ENCODE results near the gene KCNJ6. TPM values are rescaled to one million over a fixed set of nuclear protein-coding genes. Genes with fewer than 3 reads are reported as not detected.

The KCNJ6 gene
- total and polyA plus RNA-seq, 10 of the 15 experiments (the other 5 are each of a cell fraction or from before 2014, with no cell fraction given): 0.03 to 0.07 (median 0.04) TPM; not detected in 7

DNA sequence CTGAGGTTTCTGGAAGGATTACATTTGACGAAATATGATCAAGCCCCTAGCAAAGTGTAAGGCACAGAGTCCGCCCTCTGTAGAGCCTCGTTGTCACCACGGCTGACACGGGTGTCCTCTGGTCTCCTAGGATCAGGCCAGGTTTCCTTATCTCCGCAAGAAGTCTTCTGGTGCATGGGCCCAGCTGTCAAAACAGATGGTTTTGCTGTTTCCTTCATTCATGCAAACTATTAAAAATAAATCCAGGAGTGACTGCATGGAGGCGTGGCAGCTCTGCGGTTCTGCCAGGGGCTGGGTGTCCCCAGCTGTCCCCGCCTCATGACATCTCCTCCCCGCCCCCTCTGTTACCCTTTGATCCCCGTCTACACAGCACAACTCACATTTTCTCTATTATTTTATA is 340.7 kb downstream of the KCNJ6 start:
- Histone ChIP-seq H3K79me2 (ENCODE audit: control insufficient read depth, insufficient read depth, low read length) (no peaks in the 10 kb centered on the region), H3K4me3 (no peak overlapping the region), H3K36me3 (ENCODE audit: control insufficient read depth in 2 of 2, insufficient read depth in 2 of 2, low read length in 1 of 2) (no peaks in the 10 kb centered on the region), H2AFZ (ENCODE audit: control insufficient read depth, low read depth, low read length) (no peak overlapping the region), H3K27ac (ENCODE audit: control insufficient read depth, insufficient read depth) (no peak overlapping the region), H3K9me3 (replicated peaks; ENCODE audit: control insufficient read depth, insufficient read depth, low read length) (peaks cover 2% of the 10 kb centered on the region), H3K4me2 (ENCODE audit: control insufficient read depth, insufficient read depth) (no peak overlapping the region), H3K27me3 (replicated peaks in 1 of 2; ENCODE audit: control insufficient read depth in 2 of 2, insufficient read depth in 2 of 2, low read length in 1 of 2) (no peaks in the 10 kb centered on the region), H3K4me1 (ENCODE audit: control insufficient read depth, insufficient read depth, low read length) (no peaks in the 10 kb centered on the region), H4K20me1 (ENCODE audit: control insufficient read depth, insufficient read depth) (no peaks in the 10 kb centered on the region), H3K9ac (ENCODE audit: control insufficient read depth, insufficient read depth, low read length) (no peak overlapping the region)
- 72% methylated on average over 11 of the region's 11 CpGs for WGBS (ENCODE audit: insufficient coverage, insufficient replicate concordance, low lambda C conversion rate, missing lambda C conversion rate)
- ChIA-PET SMC1A (ENCODE audit: uncharacterized antibody, unreplicated experiment) (no interaction called here), CTCF (interaction anchor here (0.8 to 2.3 kb wide), 2 partner anchors 12 to 30 kb away, joined by 4 to 6 read pairs; no protein-coding TSS in a partner anchor), RAD21 (ENCODE audit: unreplicated experiment) (no interaction called here), POLR2A (no interaction called here)
- DNase-seq (ENCODE audit: low read depth, low spot score): no peak
- FAIRE-seq: no peak
- no peak for ATAC-seq
- intact Hi-C loops (cut with micrococcal nuclease; ENCODE audit: unreplicated experiment): no loop called here
- in situ Hi-C loops (cut with MboI): no loop called here
- TF ChIP-seq ASH2L (IDR thresholded peaks at IDR 0.05; ENCODE audit: borderline replicate concordance, low read depth): no peak
- no peak for TF ChIP-seq SMAD5 (IDR thresholded peaks at IDR 0.05; ENCODE audit: low read depth)
- no peak for TF ChIP-seq BCL11A (IDR thresholded peaks at IDR 0.05; ENCODE audit: low read depth, low read length)
- TF ChIP-seq TCF12 (IDR thresholded peaks at IDR 0.05; ENCODE audit: low read depth, low read length): no peak
- no peak for TF ChIP-seq ZBTB40 (IDR thresholded peaks at IDR 0.05; ENCODE audit: borderline replicate concordance)
- no peak for TF ChIP-seq RAD51 (IDR thresholded peaks at IDR 0.05)
- TF ChIP-seq CHD1 (IDR thresholded peaks at IDR 0.05; ENCODE audit: low read depth, low read length): no peak
- no peak for TF ChIP-seq FOXM1 (IDR thresholded peaks at IDR 0.05; ENCODE audit: low read depth, low read length)
- TF ChIP-seq FOS (IDR thresholded peaks at IDR 0.05; ENCODE audit: borderline replicate concordance, extremely low read depth, insufficient read length): no peak
- TF ChIP-seq ZBTB4 (CRISPR knock-in tag; IDR thresholded peaks at IDR 0.05): no peak
- TF ChIP-seq MTA3 (IDR thresholded peaks at IDR 0.05; ENCODE audit: borderline replicate concordance, low read length): no peak
- no peak for TF ChIP-seq GATAD2B (conservative IDR thresholded peaks at IDR 0.05; ENCODE audit: low read depth)
- no peak for TF ChIP-seq TCF7 (IDR thresholded peaks at IDR 0.05; ENCODE audit: borderline replicate concordance)
- TF ChIP-seq SUPT20H (IDR thresholded peaks at IDR 0.05; ENCODE audit: borderline replicate concordance, control insufficient read depth, low read depth, low read length): no peak
- no peak for TF ChIP-seq IKZF1 (conservative IDR thresholded peaks at IDR 0.05)
- no peak for TF ChIP-seq BRCA1 (IDR thresholded peaks at IDR 0.05; ENCODE audit: low read depth, low read length)
- no peak for TF ChIP-seq IRF4 (IDR thresholded peaks at IDR 0.05; ENCODE audit: low read depth, low read length)
- BruUV-seq (replicated peaks): no TSS peak

Measured in GM12878 (cell line).